ENCODE results near the gene ZNRF2.

ZNRF2 gene

DNA sequence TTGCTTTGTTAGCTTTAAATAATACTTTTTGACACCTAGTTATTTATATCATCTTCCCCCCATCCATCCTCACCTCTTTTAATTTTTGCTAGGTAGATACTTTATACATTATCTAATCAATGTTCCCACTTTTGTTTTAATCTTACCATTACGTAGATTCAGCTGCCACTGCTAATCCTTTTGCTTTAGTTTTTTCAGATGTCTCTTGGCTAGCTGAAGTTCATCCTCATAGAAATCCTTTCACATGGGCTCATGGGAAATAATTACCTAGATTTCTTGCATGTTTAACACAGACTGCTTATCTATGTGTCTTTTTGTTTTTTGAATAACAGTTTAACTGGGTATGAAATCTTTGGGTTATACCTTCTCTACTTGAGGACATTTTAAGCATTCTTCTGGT, 60.1 kb downstream of the ZNRF2 start:
- Histone ChIP-seq H3K27ac (no peak overlapping the region), H3K79me2 (peaks cover 16% of the 10 kb centered on the region), H3K4me3 (ENCODE audit: low read depth, low read length) (no peak overlapping the region), H3K4me2 (ENCODE audit: low read length) (no peak overlapping the region), H3K27me3 (ENCODE audit: control insufficient read depth, insufficient read depth, low read length) (no peaks in the 10 kb centered on the region), H3K36me3 (ENCODE audit: control insufficient read depth, insufficient read depth, low read length) (no peaks in the 10 kb centered on the region), H3K9ac (no peak overlapping the region), H3K4me1 (peaks cover 11% of the 10 kb centered on the region), H2AFZ (no peak overlapping the region), H3K9me3 (ENCODE audit: control insufficient read depth, low read length) (no peaks in the 10 kb centered on the region)
- no peak for TF ChIP-seq CTCF (IDR thresholded peaks at IDR 0.05)

DNA sequence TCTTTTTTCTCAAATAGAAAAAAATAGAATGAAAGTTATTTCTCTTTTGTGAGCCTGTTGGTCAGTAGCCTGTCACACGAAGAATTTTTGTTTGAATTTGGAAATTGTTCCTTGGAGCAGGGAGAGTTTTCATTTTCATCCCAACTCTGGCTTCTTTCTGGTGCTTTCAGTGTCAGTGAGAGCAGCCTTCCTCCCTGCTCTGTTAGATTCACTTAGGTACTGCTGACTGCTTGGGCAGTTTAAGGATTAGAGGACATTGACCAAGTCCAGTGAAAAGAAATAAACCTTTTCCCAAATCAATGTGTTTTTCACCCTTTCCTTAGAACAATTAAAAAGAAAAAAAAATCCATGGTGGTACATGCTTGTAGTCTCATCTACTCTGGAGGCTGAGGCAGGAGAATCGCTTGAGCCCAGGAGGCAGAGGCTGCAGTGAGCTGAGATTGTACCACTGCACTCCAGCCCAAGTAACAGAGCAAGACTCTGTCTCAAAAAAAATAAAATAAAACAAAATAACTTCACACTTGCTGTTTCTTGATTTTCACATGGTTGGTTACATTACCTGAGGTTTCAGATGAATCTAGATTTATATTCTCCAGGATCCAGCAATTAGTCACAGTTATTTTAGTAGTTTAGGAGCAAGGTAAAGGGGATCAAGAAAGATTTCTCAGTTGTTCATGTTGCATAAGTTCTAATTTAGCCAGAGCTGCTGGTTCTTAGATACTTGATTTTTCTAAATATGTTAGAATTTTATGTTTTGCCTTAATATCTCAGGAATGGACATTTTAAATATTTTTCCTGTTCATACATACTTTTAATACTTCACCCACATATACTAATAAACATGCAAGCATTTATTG, 63.1 kb downstream of the ZNRF2 start:
- peaks cover 11% of the 10 kb centered on the region for H3K4me1 ChIP-seq
- H3K36me3 ChIP-seq (ENCODE audit: control insufficient read depth, insufficient read depth, low read length) = no peaks in the 10 kb centered on the region
- no peak overlapping the region for H2AFZ ChIP-seq
- no peak for TF ChIP-seq CTCF (IDR thresholded peaks at IDR 0.05)
- no peaks in the 10 kb centered on the region for H3K27me3 ChIP-seq (ENCODE audit: control insufficient read depth, insufficient read depth, low read length)
- H3K4me3 ChIP-seq (ENCODE audit: low read depth, low read length) = no peak overlapping the region
- peaks cover 12% of the 10 kb centered on the region for H3K79me2 ChIP-seq
- no peak overlapping the region for H3K9ac ChIP-seq
- no peaks in the 10 kb centered on the region for H3K9me3 ChIP-seq (ENCODE audit: control insufficient read depth, low read length)
- no peak overlapping the region for H3K4me2 ChIP-seq (ENCODE audit: low read length)
- no peak overlapping the region for H3K27ac ChIP-seq

DNA sequence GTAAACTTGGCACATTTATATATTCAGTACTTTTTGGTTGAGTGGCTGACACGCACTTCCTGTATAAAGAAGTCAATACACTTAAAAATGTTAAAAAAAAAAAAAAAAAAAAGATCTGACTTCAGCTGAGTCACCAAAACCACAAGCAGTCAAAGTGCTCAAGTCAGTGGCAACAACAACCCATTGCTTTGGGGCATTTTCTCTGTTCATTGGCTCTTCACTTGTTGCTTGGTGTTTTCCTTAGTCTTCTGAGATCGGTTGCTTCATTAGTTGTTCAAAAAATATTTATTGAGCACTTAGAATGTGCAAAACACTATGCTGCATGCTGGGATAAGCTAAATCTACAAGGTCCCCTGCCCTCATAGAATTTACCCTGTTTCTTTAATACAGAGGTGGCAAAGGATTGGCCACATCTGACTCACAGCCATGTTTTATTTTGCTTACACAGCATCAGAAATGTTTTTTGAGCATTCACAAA, 63.7 kb downstream of the ZNRF2 start:
- Histone ChIP-seq H3K4me3 (ENCODE audit: low read depth, low read length) (no peak overlapping the region), H3K4me2 (ENCODE audit: low read length) (peak overlapping the region; percentile 25), H2AFZ (no peak overlapping the region), H3K9me3 (ENCODE audit: control insufficient read depth, low read length) (no peaks in the 10 kb centered on the region), H3K79me2 (peaks cover 8% of the 10 kb centered on the region), H3K36me3 (ENCODE audit: control insufficient read depth, insufficient read depth, low read length) (no peaks in the 10 kb centered on the region), H3K4me1 (peaks cover 11% of the 10 kb centered on the region), H3K27ac (peak overlapping the region; percentile 1), H3K27me3 (ENCODE audit: control insufficient read depth, insufficient read depth, low read length) (no peaks in the 10 kb centered on the region), H3K9ac (no peak overlapping the region)
- no peak for TF ChIP-seq CTCF (IDR thresholded peaks at IDR 0.05)

GRCh38 chr7:30349170-30349569, 64.8 kb downstream of the ZNRF2 start:
- H3K9ac ChIP-seq = no peak overlapping the region
- H3K27ac ChIP-seq = peak overlapping the region; percentile 1
- TF ChIP-seq CTCF (IDR thresholded peaks at IDR 0.05) = no peak
- peak overlapping the region; percentile 25 for H3K4me2 ChIP-seq (ENCODE audit: low read length)
- no peaks in the 10 kb centered on the region for H3K36me3 ChIP-seq (ENCODE audit: control insufficient read depth, insufficient read depth, low read length)
- H3K79me2 ChIP-seq = peaks cover 8% of the 10 kb centered on the region
- peaks cover 11% of the 10 kb centered on the region for H3K4me1 ChIP-seq
- no peaks in the 10 kb centered on the region for H3K27me3 ChIP-seq (ENCODE audit: control insufficient read depth, insufficient read depth, low read length)
- H2AFZ ChIP-seq = no peak overlapping the region
- H3K9me3 ChIP-seq (ENCODE audit: control insufficient read depth, low read length) = no peaks in the 10 kb centered on the region
- peak overlapping the region; percentile 29 for H3K4me3 ChIP-seq (ENCODE audit: low read depth, low read length)

- H3K9me3 ChIP-seq (ENCODE audit: control insufficient read depth, low read length) = no peaks in the 10 kb centered on the region
- no peak overlapping the region for H3K9ac ChIP-seq
- no peak overlapping the region for H3K27ac ChIP-seq
Measured at GRCh38 chr7:30349816-30350215, 65.4 kb downstream of the ZNRF2 start.

More at GRCh38 chr7:30349816-30350215, 65.4 kb downstream of the ZNRF2 start:
- H3K4me2 ChIP-seq (ENCODE audit: low read length) = peak overlapping the region; percentile 25
- peaks cover 11% of the 10 kb centered on the region for H3K4me1 ChIP-seq
- H2AFZ ChIP-seq = no peak overlapping the region
- no peaks in the 10 kb centered on the region for H3K36me3 ChIP-seq (ENCODE audit: control insufficient read depth, insufficient read depth, low read length)
- no peaks in the 10 kb centered on the region for H3K27me3 ChIP-seq (ENCODE audit: control insufficient read depth, insufficient read depth, low read length)
- peaks cover 8% of the 10 kb centered on the region for H3K79me2 ChIP-seq
- no peak overlapping the region for H3K4me3 ChIP-seq (ENCODE audit: low read depth, low read length)
- no peak for TF ChIP-seq CTCF (IDR thresholded peaks at IDR 0.05)
